HG02798 (cell line): ENCODE results near the gene SLC35E4.
"Not testable (repeated sequence)": the region's sequence is repeated elsewhere in the genome, so short reads cannot be mapped to it uniquely, and the experiment has no call there.

Source experiments
- ATAC-seq: cut with Tn5 transposase; IDR thresholded peaks from one replicate; pipeline ENCODE4 v1.9.1; 2021; ENCODE audit warnings: mild to moderate bottlenecking; ENCODE audit not compliant: unreplicated experiment, poor library complexity

SLC35E4 gene

DNA sequence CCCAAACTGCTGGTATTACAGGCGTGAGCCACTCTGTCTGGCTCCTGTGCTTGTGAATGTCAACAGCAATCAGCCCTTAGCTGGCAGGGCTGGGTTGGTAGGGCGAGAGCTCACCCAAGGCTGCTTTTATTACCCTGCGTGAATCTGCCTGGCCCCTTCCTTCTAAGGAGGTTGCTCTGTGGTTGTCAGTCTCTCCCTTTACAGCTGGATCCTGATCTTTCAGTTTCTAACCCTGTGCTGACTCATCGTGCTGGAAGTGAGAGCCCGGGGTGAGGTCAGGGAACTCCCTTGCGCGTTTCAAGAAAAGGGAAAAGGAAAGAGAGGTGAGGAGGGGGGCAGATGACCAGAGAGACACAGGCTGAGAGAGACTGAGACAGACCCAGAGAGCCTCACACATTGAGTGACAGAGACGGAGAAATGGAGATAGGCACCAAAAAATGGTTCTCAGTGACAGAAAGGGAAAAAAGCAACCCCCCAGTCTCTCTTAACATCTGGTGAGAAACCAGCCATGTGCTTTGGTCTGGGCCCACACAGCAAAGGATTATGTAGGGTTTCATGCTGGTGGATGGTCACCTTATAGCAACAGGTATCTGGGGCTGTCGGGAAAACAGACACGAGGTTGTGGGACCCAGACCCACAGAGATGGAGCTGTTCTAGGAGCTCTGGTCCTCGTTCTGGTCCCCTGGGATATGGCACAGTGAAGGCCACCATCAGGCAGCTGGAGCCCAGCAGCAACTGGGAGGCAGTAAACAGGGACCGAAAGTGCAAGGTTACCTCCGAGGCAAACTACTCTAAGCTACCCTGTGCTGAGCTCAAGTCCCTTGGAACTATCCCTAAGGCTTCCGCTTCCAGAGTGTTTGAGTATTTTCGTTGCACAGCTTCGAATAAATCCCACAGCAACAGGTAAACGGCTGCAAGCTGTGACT lies 26.1 kb upstream of the SLC35E4 start:
- peak; percentile 48 for ATAC-seq

- no peak for ATAC-seq
Observed at GRCh38 chr22:30610299-30610698, 25.3 kb upstream of the SLC35E4 start.

DNA sequence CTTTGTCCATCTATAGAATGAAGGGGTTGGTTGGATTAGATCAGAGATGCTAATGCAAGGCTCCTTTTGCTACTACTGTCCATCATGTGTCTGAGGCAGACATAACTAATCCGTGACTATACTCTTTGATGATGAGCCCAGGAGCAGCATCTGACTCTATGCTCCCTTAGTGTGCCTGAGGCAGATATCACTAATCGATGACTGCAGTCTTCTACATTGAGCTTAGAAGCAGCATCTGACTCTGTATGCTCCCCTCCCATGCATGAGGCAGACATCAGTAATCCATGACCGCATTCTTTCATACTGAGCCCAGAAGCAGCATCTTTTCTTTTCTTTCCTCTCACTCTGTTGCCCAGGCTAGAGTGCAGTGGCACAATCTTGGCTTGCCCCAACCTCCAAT lies 24.4 kb upstream of the SLC35E4 start:
- ATAC-seq, result no peak

GRCh38 chr22:30612789-30613188 lies 22.8 kb upstream of the SLC35E4 start:
- no peak for ATAC-seq

GRCh38 chr22:30614268-30614667 lies 21.3 kb upstream of the SLC35E4 start:
- ATAC-seq, result no peak

- ATAC-seq, result no peak
Observed at GRCh38 chr22:30614879-30615278, 20.7 kb upstream of the SLC35E4 start.

GRCh38 chr22:30615543-30615954 lies 20.0 kb upstream of the SLC35E4 start:
- no peak for ATAC-seq

- no peak for ATAC-seq
Observed at GRCh38 chr22:30617819-30618218, 17.8 kb upstream of the SLC35E4 start.

- ATAC-seq, result not testable (repeated sequence)
Observed at GRCh38 chr22:30619909-30620308, 15.7 kb upstream of the SLC35E4 start.

GRCh38 chr22:30626413-30626812 lies 9.2 kb upstream of the SLC35E4 start:
- ATAC-seq, result no peak

GRCh38 chr22:30627471-30627870 lies 8.1 kb upstream of the SLC35E4 start:
- ATAC-seq, result no peak

GRCh38 chr22:30628491-30628890 lies 7.1 kb upstream of the SLC35E4 start:
- no peak for ATAC-seq

GRCh38 chr22:30631469-30631868 lies 4.1 kb upstream of the SLC35E4 start:
- ATAC-seq, result not testable (repeated sequence)

GRCh38 chr22:30634471-30635233 lies 929 bp upstream of the SLC35E4 start:
- peak; percentile 59 for ATAC-seq

GRCh38 chr22:30636226-30637077 lies 871 bp downstream of the SLC35E4 start:
- no peak for ATAC-seq

- ATAC-seq, result no peak
Observed at GRCh38 chr22:30637701-30638114, 2.1 kb downstream of the SLC35E4 start.

DNA sequence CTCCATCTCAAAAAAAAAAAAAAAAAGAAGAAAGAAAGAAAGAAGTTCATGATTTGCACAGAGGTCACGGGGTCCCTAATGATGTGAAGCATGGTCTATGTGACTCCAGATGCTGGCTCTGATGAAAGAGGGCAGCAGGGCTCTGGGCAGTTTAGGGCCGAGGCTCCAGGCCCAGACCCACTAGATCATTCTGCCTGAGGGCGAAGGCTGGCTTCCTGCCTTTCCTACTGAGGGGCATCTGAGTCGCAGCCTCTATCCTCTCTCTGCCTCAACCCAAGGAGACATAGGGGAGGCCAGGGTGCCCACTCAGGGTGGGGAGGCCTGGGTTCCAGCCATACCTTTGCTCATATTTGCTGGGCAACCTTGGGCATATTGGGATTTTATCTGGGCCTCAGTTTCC lies 4.8 kb downstream of the SLC35E4 start:
- ATAC-seq, result no peak

DNA sequence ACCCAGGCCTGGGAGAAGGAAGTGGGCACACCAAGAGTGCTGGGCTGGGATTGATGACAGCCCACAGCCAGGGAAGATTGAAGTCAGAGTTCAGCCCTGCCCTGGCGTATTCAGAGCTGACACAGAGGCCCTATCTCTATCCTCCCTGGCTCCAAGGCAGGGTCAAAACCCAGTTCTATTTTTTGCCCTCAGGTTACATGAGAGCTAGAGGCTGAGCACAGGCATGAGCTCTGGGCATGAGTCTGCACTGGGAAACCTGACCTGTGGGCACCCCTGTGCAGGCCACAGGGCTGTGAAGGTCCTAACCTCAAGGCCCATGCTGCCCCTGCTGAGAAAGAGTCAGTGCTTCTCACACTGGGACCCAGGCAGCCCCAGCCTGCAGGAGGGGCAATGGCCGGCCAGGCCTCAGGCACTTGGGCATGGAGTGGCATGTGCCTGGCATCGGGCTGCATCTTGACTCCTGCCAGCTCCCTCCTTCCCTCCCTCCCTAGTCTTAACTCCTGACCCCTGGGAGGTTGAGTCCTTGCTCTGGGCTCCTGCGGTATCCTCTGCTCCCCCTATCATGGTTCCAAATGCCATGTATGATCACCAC lies 5.4 kb downstream of the SLC35E4 start:
- ATAC-seq, result no peak

DNA sequence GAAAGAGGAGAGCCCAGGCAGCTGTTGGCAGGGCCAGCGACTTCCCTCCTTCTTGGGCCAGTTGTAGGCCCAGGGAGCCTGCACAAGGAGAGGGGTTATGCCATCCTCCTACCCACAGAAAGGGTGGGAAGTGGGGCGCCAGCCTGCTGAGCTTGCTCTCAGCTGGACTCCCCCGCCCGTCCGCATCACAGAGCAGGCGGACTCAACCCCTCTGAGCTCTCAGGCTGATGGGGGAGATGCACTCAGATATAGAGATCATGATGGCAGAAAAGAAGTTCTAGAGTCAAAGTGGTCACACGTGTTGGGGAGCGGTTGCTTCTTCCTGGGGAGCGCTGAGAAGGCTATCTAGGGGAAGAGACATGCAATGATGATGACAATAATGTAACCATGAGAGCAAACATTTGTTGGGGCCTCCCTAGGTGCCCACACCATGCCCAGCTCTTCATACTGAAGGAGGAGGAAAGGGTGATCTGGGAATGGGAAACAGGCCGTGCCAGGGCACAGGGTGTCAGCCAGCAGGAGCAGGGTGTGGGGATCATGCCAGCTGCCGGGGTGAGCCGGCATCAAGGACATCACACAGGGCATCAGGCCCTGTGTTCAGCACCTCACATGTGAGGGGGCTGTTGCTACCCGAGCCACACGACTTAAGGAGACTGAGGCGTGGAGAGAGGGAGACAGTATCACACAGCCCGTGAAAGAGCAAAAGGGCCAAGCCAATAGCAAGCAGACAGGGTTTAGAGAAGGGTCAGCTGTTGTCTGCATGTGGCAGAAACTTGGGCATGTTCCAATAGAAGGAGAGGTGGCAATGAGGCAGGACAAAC lies 7.7 kb downstream of the SLC35E4 start:
- no peak for ATAC-seq
